ENCODE measurements around the gene ELAC1. TPM values are rescaled to one million over a fixed set of nuclear protein-coding genes. Genes with fewer than 3 reads are reported as not detected.

Gene ELAC1, protein sequence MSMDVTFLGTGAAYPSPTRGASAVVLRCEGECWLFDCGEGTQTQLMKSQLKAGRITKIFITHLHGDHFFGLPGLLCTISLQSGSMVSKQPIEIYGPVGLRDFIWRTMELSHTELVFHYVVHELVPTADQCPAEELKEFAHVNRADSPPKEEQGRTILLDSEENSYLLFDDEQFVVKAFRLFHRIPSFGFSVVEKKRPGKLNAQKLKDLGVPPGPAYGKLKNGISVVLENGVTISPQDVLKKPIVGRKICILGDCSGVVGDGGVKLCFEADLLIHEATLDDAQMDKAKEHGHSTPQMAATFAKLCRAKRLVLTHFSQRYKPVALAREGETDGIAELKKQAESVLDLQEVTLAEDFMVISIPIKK
- total RNA-seq = 3.9 and 4.2 TPM in 2 replicates

DNA sequence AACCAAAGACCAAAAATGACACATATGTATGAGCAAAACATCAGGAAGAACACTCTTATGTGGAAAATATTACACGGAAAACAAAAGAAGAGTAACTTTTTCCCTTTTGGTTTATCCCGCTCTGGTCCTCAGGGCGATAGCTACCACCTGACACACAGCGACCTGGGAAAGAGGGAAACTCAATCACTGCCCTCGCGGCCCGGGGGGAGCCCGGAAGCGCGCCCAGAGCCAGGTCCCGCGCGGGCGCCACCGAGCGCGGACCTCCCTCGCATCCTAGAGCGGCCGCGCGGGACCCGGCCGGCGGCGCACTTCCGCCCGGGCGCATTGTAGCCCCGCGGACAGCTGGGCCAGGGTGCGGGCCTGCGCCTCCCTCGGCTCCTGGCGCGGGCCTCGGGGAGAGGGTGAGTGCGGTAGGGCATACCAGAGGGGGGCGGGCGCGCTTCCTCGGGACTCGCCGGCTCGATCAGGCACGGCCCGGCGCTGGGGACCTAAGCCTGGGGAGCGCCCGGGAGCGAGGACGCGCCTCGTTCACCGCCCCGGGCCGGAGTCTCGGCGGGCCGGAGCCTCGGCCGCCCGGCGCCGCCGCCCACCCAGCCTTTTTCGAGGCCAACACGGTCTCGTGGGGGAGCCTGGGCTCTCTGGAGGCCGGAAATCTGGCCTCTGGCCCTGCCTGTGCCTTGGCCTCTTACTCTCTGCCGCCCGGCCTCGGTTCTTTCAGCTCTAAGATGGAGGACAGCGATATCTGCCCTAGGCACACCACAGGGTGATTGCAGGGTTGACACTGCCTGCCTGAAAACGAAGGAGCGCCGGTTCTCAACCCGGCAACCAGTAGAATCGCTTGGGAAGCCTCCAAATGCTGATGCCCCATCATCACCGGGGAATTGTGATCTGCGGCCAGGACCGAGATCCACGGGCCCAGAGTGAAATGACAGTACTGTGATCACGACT, at the start of gene ELAC1:
Gene ELAC1 (plus strand): TSS at position 327 of the 948 bp plus-strand sequence. CDS start 6,365 bp downstream, outside the sequence.

DNA sequence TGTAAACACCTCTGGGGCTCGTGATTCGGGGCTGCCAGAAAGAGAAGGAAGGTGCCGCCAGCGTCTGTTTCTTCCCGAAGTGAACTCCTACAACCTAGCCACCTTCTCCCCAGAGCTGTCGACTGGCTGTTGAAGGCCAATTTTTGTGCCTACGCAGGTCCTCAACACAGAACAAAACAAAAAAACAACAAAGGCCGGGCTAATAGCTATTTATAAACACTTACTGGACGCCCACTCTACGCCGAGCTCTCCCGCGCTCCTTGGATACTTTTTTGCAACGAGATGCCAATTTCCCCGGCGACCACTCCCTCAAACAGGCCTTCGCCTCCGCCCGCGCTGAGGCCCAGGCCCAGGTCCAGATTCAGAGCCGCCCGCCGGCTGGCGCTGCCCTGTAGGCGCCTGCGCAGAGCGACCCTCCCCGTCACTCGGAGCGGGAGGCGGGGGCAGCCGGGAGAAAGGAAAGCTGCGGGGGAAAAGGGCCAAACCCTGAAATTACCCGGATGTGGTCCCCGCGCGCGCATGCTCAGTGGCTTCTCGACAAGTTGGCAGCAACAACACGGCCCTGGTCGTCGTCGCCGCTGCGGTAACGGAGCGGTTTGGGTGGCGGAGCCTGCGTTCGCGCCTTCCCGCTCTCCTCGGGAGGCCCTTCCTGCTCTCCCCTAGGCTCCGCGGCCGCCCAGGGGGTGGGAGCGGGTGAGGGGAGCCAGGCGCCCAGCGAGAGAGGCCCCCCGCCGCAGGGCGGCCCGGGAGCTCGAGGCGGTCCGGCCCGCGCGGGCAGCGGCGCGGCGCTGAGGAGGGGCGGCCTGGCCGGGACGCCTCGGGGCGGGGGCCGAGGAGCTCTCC, 62.1 kb downstream of the ELAC1 start, which contains the start of gene SMAD4:
Gene SMAD4 (plus strand): TSS at position 520 of the 843 bp plus-strand sequence. CDS start 16,834 bp downstream, outside the sequence.

Other genes starting within 250 kb of the ELAC1 start
- gene MRO, start 148.0 kb upstream of the ELAC1 start, total RNA-seq = 0.30 and 1.6 TPM in 2 replicates
- gene ME2, start 88.9 kb upstream of the ELAC1 start, total RNA-seq = 71.3 and 120 TPM in 2 replicates
- gene SMAD4, start 62.2 kb downstream of the ELAC1 start, total RNA-seq = 75.1 and 118 TPM in 2 replicates
- 43.1 and 60.0 TPM in 2 replicates for gene MEX3C, start 229.6 kb downstream of the ELAC1 start, total RNA-seq

Data from smooth muscle cell of the umbilical artery (primary cell).